Hepatocyte (in vitro differentiated cells): ENCODE measurements around the gene HRH3. TPM values are rescaled to one million over a fixed set of nuclear protein-coding genes. Genes with fewer than 3 reads are reported as not detected.

Experiments
- DNase-seq: peaks from one replicate; pipeline ENCODE4 v3.0.0-alpha.2; 2016; ENCODE audit warnings: low spot score
- H2AFZ ChIP-seq: fragments of 200-600 bp; sonication (generic); 2 replicates; pipeline ENCODE4 v1.6.0; 2016; ENCODE audit warnings: antibody characterized with exemption, mild to moderate bottlenecking
- H3K27ac ChIP-seq: fragments of 200-600 bp; sonication (generic); 2 replicates; pipeline ENCODE4 v1.5.1; 2016; ENCODE audit warnings: mild to moderate bottlenecking
- H3K27me3 ChIP-seq: fragments of 200-600 bp; sonication (generic); 2 replicates; pipeline ENCODE4 v1.6.1; 2016
- H3K36me3 ChIP-seq: fragments of 200-600 bp; sonication (generic); replicated peaks from 2 replicates; pipeline ENCODE4 v1.5.1; 2016; ENCODE audit warnings: low read depth; ENCODE audit not compliant: insufficient read depth
- H3K4me1 ChIP-seq: fragments of 200-600 bp; sonication (generic); 2 replicates; pipeline ENCODE4 v1.5.1; 2016; ENCODE audit warnings: mild to moderate bottlenecking, moderate library complexity; ENCODE audit not compliant: insufficient read depth
- H3K4me2 ChIP-seq: fragments of 200-600 bp; sonication (generic); 2 replicates; pipeline ENCODE4 v1.6.0; 2016
- H3K4me3 ChIP-seq: fragments of 200-600 bp; sonication (generic); 2 replicates; pipeline ENCODE4 v1.5.1; 2016; ENCODE audit warnings: mild to moderate bottlenecking
- H3K79me2 ChIP-seq: fragments of 200-600 bp; sonication (generic); 2 replicates; pipeline ENCODE4 v1.6.0; 2017; ENCODE audit warnings: mild to moderate bottlenecking
- H3K9me2 ChIP-seq: fragments of 200-600 bp; sonication (generic); replicated peaks from 2 replicates; pipeline ENCODE4 v1.6.0; 2017; ENCODE audit warnings: mild to moderate bottlenecking; ENCODE audit not compliant: insufficient read depth
- H3K9me3 ChIP-seq: fragments of 200-600 bp; sonication (generic); 2 replicates; pipeline ENCODE4 v1.5.1; 2016; ENCODE audit warnings: low read depth, mild to moderate bottlenecking
- H4K20me1 ChIP-seq: fragments of 200-600 bp; sonication (generic); 2 replicates; pipeline ENCODE4 v1.6.0; 2016; ENCODE audit warnings: mild to moderate bottlenecking; ENCODE audit not compliant: insufficient read depth, poor library complexity, severe bottlenecking
- CTCF ChIP-seq: fragments of 200-600 bp; sonication (generic); IDR thresholded peaks from 2 replicates; pipeline ENCODE4 v1.5.1; 2016; ENCODE audit warnings: antibody characterized with exemption, mild to moderate bottlenecking; ENCODE audit not compliant: poor library complexity
- EZH2 ChIP-seq: fragments of 200-600 bp; sonication (generic); IDR thresholded peaks from 2 replicates; pipeline ENCODE4 v1.6.1; 2016; ENCODE audit warnings: antibody characterized with exemption, mild to moderate bottlenecking, borderline replicate concordance
- EZH2phosphoT487 ChIP-seq: fragments of 200-600 bp; sonication (generic); IDR thresholded peaks from one replicate; pipeline ENCODE4 v1.6.1; 2018; ENCODE audit warnings: antibody characterized with exemption, mild to moderate bottlenecking, low read depth, moderate library complexity; ENCODE audit not compliant: unreplicated experiment, severe bottlenecking
- WGBS: methylation state at CpG from one replicate; pipeline ENCODE4 v1.1.6; 2016; ENCODE audit warnings: low lambda C conversion rate; ENCODE audit errors: missing lambda C conversion rate; 5-methylcytosine and 5-hydroxymethylcytosine counted together
- polyA plus RNA-seq: library from polyadenylated mRNA; unstranded; fragments of >200 nt; fragmentation: Nextera tagmentation; extraction: Ambion mirVana; gene quantifications from 2 replicates; pipeline ENCODE4 v1.2.1, GENCODE V29; 2016
- total RNA-seq: library from RNA; depleted of rRNA; stranded (reverse); fragments of >200 nt; gene quantifications from 2 replicates; pipeline ENCODE4 v1.2.3, GENCODE V29; 2014

HRH3 gene
- total and polyA plus RNA-seq, 2 experiments from 2014 or later = not detected

GRCh38 chr20:62198931-62199330 lies 21.1 kb downstream of the HRH3 start:
- Histone ChIP-seq H3K79me2 (no peaks in the 10 kb centered on the region), H3K27me3 (no peaks in the 10 kb centered on the region), H3K9me3 (no peaks in the 10 kb centered on the region), H3K4me2 (no peak overlapping the region), H3K4me3 (no peak overlapping the region), H3K4me1 (no peaks in the 10 kb centered on the region), H3K27ac (no peak overlapping the region), H4K20me1 (no peaks in the 10 kb centered on the region), H3K36me3 (no peaks in the 10 kb centered on the region), H2AFZ (no peak overlapping the region), H3K9me2 (no peaks in the 10 kb centered on the region)
- DNase-seq = no peak
- 98% methylated on average over 18 of the region's 18 CpGs for WGBS
- TF ChIP-seq EZH2phosphoT487 = no peak
- TF ChIP-seq EZH2 = no peak
- TF ChIP-seq CTCF = no peak

GRCh38 chr20:62198496-62198895 lies 21.6 kb downstream of the HRH3 start:
- Histone ChIP-seq H2AFZ (no peak overlapping the region), H3K27me3 (no peaks in the 10 kb centered on the region), H3K4me3 (no peak overlapping the region), H3K79me2 (no peaks in the 10 kb centered on the region), H3K9me2 (no peaks in the 10 kb centered on the region), H3K36me3 (no peaks in the 10 kb centered on the region), H4K20me1 (no peaks in the 10 kb centered on the region), H3K4me2 (no peak overlapping the region), H3K27ac (no peak overlapping the region), H3K4me1 (no peaks in the 10 kb centered on the region), H3K9me3 (no peaks in the 10 kb centered on the region)
- no peak for TF ChIP-seq EZH2phosphoT487
- TF ChIP-seq EZH2 = no peak
- no peak for TF ChIP-seq CTCF
- 99% methylated on average over 17 of the region's 17 CpGs for WGBS
- DNase-seq = no peak

- DNase-seq = no peak
- WGBS = 97% methylated on average over 18 of the region's 18 CpGs
- no peaks in the 10 kb centered on the region for H3K79me2 ChIP-seq
- no peaks in the 10 kb centered on the region for H3K27me3 ChIP-seq
- H3K36me3 ChIP-seq = no peaks in the 10 kb centered on the region
- H4K20me1 ChIP-seq = no peaks in the 10 kb centered on the region
- no peaks in the 10 kb centered on the region for H3K9me3 ChIP-seq
- no peaks in the 10 kb centered on the region for H3K9me2 ChIP-seq
- H2AFZ ChIP-seq = no peak overlapping the region
- no peak overlapping the region for H3K27ac ChIP-seq
- no peak overlapping the region for H3K4me3 ChIP-seq
- H3K4me1 ChIP-seq = no peaks in the 10 kb centered on the region
- H3K4me2 ChIP-seq = no peak overlapping the region
- TF ChIP-seq EZH2phosphoT487 (no peak), EZH2 (no peak), CTCF (no peak)
Measured at GRCh38 chr20:62197801-62198200, 22.3 kb downstream of the HRH3 start.

- DNase-seq = no peak
- Histone ChIP-seq H3K27me3 (no peaks in the 10 kb centered on the region), H3K9me2 (no peaks in the 10 kb centered on the region), H3K9me3 (no peaks in the 10 kb centered on the region), H3K79me2 (no peaks in the 10 kb centered on the region), H4K20me1 (no peaks in the 10 kb centered on the region), H2AFZ (no peak overlapping the region), H3K27ac (no peak overlapping the region), H3K36me3 (no peaks in the 10 kb centered on the region), H3K4me2 (no peak overlapping the region), H3K4me3 (no peak overlapping the region), H3K4me1 (no peaks in the 10 kb centered on the region)
- no peak for TF ChIP-seq CTCF
- TF ChIP-seq EZH2phosphoT487 = no peak
- TF ChIP-seq EZH2 = no peak
- WGBS = 87% methylated on average over 9 of the region's 9 CpGs
Measured at GRCh38 chr20:62197311-62197710, 22.8 kb downstream of the HRH3 start.
